Testis (tissue), 3 donors: ENCODE data around the gene NUAK1. TPM values are rescaled to one million over a fixed set of nuclear protein-coding genes. Genes with fewer than 3 reads are reported as not detected.

Experiments
- DNase-seq: peaks from one replicate; pipeline ENCODE4 v3.0.0-alpha.2; 2019
- H3K27ac ChIP-seq, 2 donors: fragments of 200-600 bp; sonication (generic); one replicate each; pipeline ENCODE4 v1.5.1; 2019
- H3K27me3 ChIP-seq: fragments of 200-600 bp; sonication (generic); one replicate; pipeline ENCODE4 v1.5.1; 2019
- H3K36me3 ChIP-seq: fragments of 200-600 bp; sonication (generic); one replicate; pipeline ENCODE4 v1.5.1; 2017; ENCODE audit warnings: low read depth; ENCODE audit errors: missing control alignments
- H3K4me1 ChIP-seq: fragments of 200-600 bp; sonication (generic); one replicate; pipeline ENCODE4 v1.5.1; 2019
- H3K4me3 ChIP-seq, 2 donors: fragments of 200-600 bp; sonication (generic); one replicate each; pipeline ENCODE4 v1.5.1; 2017 to 2019
- H3K9me3 ChIP-seq: fragments of 200-600 bp; sonication (generic); one replicate; pipeline ENCODE4 v1.5.1; 2017
- CTCF ChIP-seq, 3 experiments: fragments of 450-650 bp in 2 of 3; fragments of 200-600 bp in 1 of 3; sonication (generic) in 1 of 3; IDR thresholded peaks; one replicate each; pipeline ENCODE4 v1.5.1; 2016 to 2019; ENCODE audit warnings: antibody characterized with exemption in 3 of 3, mild to moderate bottlenecking in 2 of 3, moderate library complexity in 1 of 3
- POLR2A ChIP-seq: fragments of 450-650 bp; IDR thresholded peaks from one replicate; pipeline ENCODE4 v1.6.1; 2017; ENCODE audit warnings: antibody characterized with exemption, mild to moderate bottlenecking, moderate library complexity
- WGBS, 2 donors: methylation state at CpG; one replicate each; pipeline ENCODE4 v1.1.5; 2018; 5-methylcytosine and 5-hydroxymethylcytosine counted together
- intact Hi-C: fragments of 100-400 bp; cut with DNase I; formaldehyde crosslinking; loops from one replicate; pipeline ENCODE4 v1.15.1; 2023; ENCODE audit warnings: low total_unique reads
- polyA plus RNA-seq: library from polyadenylated mRNA; stranded (reverse); fragments of 350-450 nt; fragmentation: Illumina TruSeq; extraction: RNeasy Lipid Tissue Mini Kit (QIAGEN cat#74804); gene quantifications from one replicate; pipeline ENCODE4 v1.2.3, GENCODE V29; 2014; ENCODE audit warnings: low read depth, low replicate concordance; ENCODE audit not compliant: insufficient read depth
- total RNA-seq, 2 donors: library from RNA; depleted of rRNA; stranded (reverse); fragments of >200 nt; gene quantifications; one replicate each; pipeline ENCODE4 v1.2.3, GENCODE V29; 2016

NUAK1 gene
- total and polyA plus RNA-seq, 3 donors from 2014 or later: 6.6 to 9.1 (median 8.2) TPM

GRCh38 chr12:106090591-106091445, 47.9 kb downstream of the NUAK1 start:
- no peak for DNase-seq
- no peak for TF ChIP-seq POLR2A
- TF ChIP-seq CTCF (IDR thresholded peaks at IDR 0.05): no peak
- Histone ChIP-seq H3K36me3 (no peaks in the 10 kb centered on the region), H3K9me3 (no peaks in the 10 kb centered on the region), H3K4me1 (peaks cover 39% of the 10 kb centered on the region), H3K27ac (peak overlapping the region; percentile 22 to 79), H3K4me3 (no peak overlapping the region), H3K27me3 (no peaks in the 10 kb centered on the region)
- WGBS, 2 donors: 56 to 69% methylated on average over 10 of the region's 10 CpGs
- intact Hi-C loops: no loop called here

- Histone ChIP-seq H3K9me3 (no peaks in the 10 kb centered on the region), H3K4me1 (peaks cover 35% of the 10 kb centered on the region), H3K4me3 (no peak overlapping the region), H3K36me3 (no peaks in the 10 kb centered on the region), H3K27me3 (no peaks in the 10 kb centered on the region), H3K27ac (peak overlapping the region; percentile 28 to 79)
- no peak for DNase-seq
- intact Hi-C loops: no loop called here
- TF ChIP-seq POLR2A: no peak
- TF ChIP-seq CTCF (IDR thresholded peaks at IDR 0.05): no peak
- WGBS, 2 donors: 52 to 69% methylated on average over 3 of the region's 3 CpGs
Observed at GRCh38 chr12:106089935-106090334, 48.8 kb downstream of the NUAK1 start.

DNA sequence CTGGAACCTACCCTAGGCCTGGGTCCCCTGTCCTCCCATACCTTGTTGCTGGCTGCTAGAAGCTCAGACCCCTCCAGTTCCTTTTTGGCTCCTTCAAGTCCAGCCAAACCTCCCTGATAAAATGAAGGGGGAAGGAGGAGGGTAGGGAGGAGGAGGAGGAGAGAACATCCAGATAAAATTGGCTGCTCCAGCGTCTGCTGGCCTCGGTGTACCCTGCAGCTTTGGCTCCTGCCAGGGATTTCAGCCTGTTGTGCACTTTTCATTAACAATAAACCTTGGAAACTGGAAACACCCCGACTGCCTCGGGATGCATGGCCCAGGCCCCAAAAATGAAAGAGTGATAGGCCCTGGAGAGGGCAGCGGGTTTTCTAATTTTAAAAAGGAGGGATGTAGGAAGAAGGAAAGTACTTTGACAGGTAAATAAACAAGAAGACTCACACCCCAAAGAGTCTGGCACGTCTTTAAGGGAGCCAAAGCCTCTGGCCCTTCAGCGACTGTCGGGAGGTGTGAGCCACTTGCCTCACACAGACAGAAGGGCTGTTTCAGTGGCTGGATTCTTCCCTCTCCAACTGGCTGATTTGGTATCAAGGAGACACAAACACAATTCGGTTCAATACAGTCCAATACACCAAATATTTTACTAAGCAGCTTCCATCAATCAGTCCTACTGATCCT, 49.8 kb downstream of the NUAK1 start:
- TF ChIP-seq CTCF (IDR thresholded peaks at IDR 0.05) (no peak), POLR2A (no peak)
- H3K36me3 ChIP-seq: no peaks in the 10 kb centered on the region
- WGBS, 2 donors: 31 to 35% methylated on average over 9 of the region's 9 CpGs
- intact Hi-C loops: no loop called here
- peak overlapping the region; percentile 28 to 79 for H3K27ac ChIP-seq
- H3K27me3 ChIP-seq: no peaks in the 10 kb centered on the region
- peak; percentile 71 for DNase-seq
- no peaks in the 10 kb centered on the region for H3K9me3 ChIP-seq
- peaks cover 35% of the 10 kb centered on the region for H3K4me1 ChIP-seq
- H3K4me3 ChIP-seq: no peak overlapping the region

DNA sequence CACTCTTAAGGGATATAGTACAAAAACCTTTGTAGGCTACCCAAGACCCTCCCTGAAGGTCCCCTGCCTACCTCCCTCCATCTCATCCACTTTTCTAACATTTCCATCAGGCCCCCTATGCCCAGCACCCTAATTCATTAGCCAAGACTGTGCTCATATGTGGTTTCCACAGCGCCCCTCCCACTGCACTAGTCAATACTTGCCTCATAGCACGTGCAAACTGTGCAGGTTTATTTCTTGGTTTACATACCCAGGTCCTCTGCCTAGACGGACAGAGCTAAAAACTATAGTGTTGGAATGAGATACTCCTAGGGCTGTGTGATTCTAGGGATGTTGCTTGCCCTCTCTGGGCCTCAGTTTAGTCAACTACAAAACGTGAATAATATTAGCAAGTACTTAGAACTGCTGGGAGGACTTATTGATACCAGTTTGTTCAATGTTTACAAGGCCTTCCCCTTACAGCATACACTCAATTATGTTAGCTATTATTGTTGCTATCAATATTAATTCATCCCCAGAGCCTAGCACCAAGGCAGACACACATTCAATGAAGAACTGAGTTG, 50.4 kb downstream of the NUAK1 start:
- H3K4me1 ChIP-seq: peaks cover 35% of the 10 kb centered on the region
- no peak overlapping the region for H3K4me3 ChIP-seq
- intact Hi-C loops: no loop called here
- no peaks in the 10 kb centered on the region for H3K36me3 ChIP-seq
- H3K27ac ChIP-seq: peak overlapping the region; percentile 28 to 79
- no peaks in the 10 kb centered on the region for H3K9me3 ChIP-seq
- DNase-seq: no peak
- no peak for TF ChIP-seq CTCF (IDR thresholded peaks at IDR 0.05)
- no peak for TF ChIP-seq POLR2A
- H3K27me3 ChIP-seq: no peaks in the 10 kb centered on the region
- WGBS, 2 donors: 66 to 76% methylated on average over 4 of the region's 4 CpGs
